Superior temporal gyrus (tissue), 1 donor: ENCODE results near the gene POLE2.
"Not testable (repeated sequence)": the region's sequence is repeated elsewhere in the genome, so short reads cannot be mapped to it uniquely, and the experiment has no call there.

Experiments used
- DNase-seq: peaks from one replicate; pipeline ENCODE4 v3.0.0-alpha.2; 2016; ENCODE audit errors: extremely low spot score

The POLE2 gene

GRCh38 chr14:49659526-49660455 is 28.2 kb downstream of the POLE2 start:
- DNase-seq = no peak

- not testable (repeated sequence) for DNase-seq
Observed at GRCh38 chr14:49657500-49657899, 30.5 kb downstream of the POLE2 start.

- DNase-seq = no peak
Observed at GRCh38 chr14:49654511-49654910, 33.5 kb downstream of the POLE2 start.

- DNase-seq = no peak
Observed at GRCh38 chr14:49653508-49653907, 34.5 kb downstream of the POLE2 start.

- no peak for DNase-seq
Observed at GRCh38 chr14:49642163-49642562, 45.9 kb downstream of the POLE2 start.

GRCh38 chr14:49641697-49642129 is 46.3 kb downstream of the POLE2 start:
- peak; percentile 58 for DNase-seq

- DNase-seq = no peak
Observed at GRCh38 chr14:49640540-49641417, 47.2 kb downstream of the POLE2 start.

GRCh38 chr14:49637534-49638078 is 50.4 kb downstream of the POLE2 start:
- DNase-seq = no peak

- no peak for DNase-seq
Observed at GRCh38 chr14:49636866-49637265, 51.1 kb downstream of the POLE2 start.

GRCh38 chr14:49634547-49635334 is 53.3 kb downstream of the POLE2 start, which contains the start of gene DNAAF2:
DNAAF2 (minus strand) TSS chr14:49635244; CDS start chr14:49635149, 95 bp downstream.
- peak; percentile 40 for DNase-seq

GRCh38 chr14:49633640-49634546 is 54.1 kb downstream of the POLE2 start:
- peak; percentile 94 for DNase-seq

GRCh38 chr14:49623941-49624839 is 63.8 kb downstream of the POLE2 start:
- DNase-seq = no peak

GRCh38 chr14:49623387-49623786 is 64.6 kb downstream of the POLE2 start:
- no peak for DNase-seq

GRCh38 chr14:49622022-49622607 is 65.9 kb downstream of the POLE2 start:
- DNase-seq = peak; percentile 33

GRCh38 chr14:49621114-49621881 is 66.7 kb downstream of the POLE2 start:
- no peak for DNase-seq

GRCh38 chr14:49620182-49621113 is 67.6 kb downstream of the POLE2 start, which contains the start of the genes MGAT2 and RPL36AL:
MGAT2 (plus strand) TSS chr14:49620799; CDS start chr14:49621269, 470 bp downstream.
RPL36AL (minus strand) TSS chr14:49620626; CDS start chr14:49619104, 1,522 bp downstream.
- DNase-seq = peak; percentile 99

- no peak for DNase-seq
Observed at GRCh38 chr14:49619730-49620129, 68.3 kb downstream of the POLE2 start.
